Measurements from ENCODE around the gene PNO1. TPM values are rescaled to one million over a fixed set of nuclear protein-coding genes. Genes with fewer than 3 reads are reported as not detected.
"Not testable (repeated sequence)": the region's sequence is repeated elsewhere in the genome, so short reads cannot be mapped to it uniquely, and the experiment has no call there.

Gene PNO1
- 26.4 and 28.8 TPM in 2 replicates for total RNA-seq (2014; rRNA removed; shearing (Covaris generic))

DNA sequence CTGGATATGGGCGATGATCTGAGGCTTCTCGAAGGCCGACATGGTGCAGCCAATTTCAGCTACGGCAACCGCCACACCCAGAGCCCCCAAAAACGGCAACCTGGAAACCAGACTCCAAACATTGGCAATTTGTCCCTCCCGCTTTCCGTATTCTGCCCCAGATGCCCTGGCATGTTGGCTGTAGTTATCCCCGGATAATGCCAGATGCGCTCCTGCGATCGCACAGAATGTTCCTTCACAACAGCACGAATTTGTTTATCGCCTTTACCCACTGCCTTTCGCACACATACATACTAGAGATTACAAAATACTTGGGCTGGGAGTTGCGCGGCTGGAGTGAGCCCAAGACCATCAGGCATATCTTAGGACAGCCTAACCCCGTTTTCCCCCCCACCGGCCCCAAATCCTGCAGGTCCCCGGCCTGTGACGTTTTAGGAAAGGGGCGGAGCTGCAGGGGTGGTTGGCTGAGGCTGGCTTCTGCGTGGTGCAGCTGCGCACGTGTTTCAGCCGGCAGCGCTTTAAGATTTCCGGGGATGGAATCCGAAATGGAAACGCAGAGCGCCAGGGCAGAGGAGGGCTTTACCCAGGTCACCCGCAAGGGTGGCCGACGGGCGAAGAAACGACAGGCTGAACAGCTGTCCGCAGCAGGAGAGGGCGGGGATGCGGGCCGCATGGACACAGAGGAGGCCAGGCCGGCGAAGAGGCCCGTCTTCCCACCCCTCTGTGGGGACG, at the start of gene PNO1:
TSS of gene PNO1 (plus strand) at position 487 of the 732 bp plus-strand sequence. CDS start at position 534, 47 bp downstream.
- DNase-seq (ENCODE audit: low spot score) = peak; percentile 87

- DNase-seq (ENCODE audit: low spot score) = no peak
Observed at GRCh38 chr2:68108120-68108519, 49.6 kb upstream of the PNO1 start.

- DNase-seq (ENCODE audit: low spot score) = no peak
Observed at GRCh38 chr2:68110102-68110501, 47.6 kb upstream of the PNO1 start.

DNA sequence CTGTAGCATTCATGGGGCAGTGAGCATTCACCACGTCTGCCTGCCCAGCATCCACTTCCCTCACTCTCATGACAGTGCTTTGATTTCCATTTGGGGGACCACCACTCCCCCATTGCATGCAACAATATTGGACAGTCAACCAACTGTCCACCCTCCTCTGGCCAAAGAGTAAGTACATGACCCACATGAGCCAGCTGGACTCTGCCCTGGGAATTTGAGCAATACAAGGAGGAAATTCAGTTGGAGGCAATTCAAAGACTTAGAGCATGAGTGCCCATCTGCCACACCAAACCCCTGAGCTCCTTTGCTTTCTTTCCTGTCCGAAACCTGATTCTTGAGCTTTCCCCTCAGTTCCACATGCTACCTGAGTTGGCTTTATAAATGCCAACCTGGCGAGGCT, 41.7 kb upstream of the PNO1 start:
- DNase-seq (ENCODE audit: low spot score) = no peak

DNA sequence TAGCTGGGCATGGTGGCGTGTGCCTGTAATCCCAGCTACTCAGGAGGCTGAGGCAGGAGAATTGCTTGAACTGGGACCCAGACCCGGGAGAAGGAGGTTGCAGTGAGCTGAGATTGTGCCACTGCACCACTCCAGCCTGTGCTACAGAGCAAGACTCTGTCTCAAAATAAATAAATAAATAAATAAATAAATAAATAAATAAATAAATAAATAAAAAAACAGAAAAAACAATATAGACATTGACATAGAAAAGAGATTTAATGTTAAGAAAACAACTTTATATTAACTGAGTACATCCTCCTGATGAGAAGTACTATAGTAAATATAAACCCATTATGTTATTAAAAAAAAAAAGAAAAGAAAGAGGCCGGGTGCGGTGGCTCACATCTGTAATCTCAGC, 39.8 kb upstream of the PNO1 start:
- not testable (repeated sequence) for DNase-seq (ENCODE audit: low spot score)

DNA sequence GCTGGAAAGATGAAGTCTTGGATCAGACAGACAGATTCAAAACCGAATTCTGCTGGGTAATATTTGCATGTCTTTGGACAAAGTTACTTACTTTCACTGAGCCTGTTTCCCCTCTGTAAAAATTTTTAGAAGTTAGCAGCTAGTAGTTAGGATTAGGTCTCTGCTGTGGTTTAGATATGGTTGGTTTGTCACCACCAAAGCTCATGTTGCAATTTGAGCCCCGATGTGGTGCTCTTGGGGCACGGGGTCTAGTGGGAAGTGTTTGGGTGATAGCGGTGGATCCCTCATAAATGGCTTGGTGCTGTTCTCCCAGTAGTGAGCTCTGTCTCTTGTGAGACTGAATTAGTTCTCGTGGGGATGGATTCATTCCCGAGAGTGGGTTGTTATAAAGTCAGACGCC, 38.9 kb upstream of the PNO1 start:
- DNase-seq (ENCODE audit: low spot score) = no peak

DNA sequence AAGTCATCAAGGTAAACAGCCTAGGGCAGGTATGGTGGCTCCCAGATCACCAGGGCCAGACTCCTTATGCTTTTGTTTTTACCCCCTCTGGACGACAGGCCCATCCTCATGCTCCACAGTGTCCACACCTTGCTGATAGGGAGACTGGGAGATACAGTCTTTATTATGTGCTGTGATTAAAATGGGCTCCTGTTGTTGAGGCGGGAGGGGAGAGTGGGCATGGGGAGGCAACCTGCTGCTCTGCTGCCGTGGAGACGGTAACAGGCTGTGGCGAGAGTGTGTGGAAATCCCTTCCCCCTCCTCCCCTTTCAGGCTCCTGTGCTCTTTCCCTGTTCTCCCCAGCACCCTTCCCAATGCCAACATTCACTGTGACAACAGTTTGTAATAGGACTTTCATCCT, 38.2 kb upstream of the PNO1 start:
- DNase-seq (ENCODE audit: low spot score) = no peak

DNA sequence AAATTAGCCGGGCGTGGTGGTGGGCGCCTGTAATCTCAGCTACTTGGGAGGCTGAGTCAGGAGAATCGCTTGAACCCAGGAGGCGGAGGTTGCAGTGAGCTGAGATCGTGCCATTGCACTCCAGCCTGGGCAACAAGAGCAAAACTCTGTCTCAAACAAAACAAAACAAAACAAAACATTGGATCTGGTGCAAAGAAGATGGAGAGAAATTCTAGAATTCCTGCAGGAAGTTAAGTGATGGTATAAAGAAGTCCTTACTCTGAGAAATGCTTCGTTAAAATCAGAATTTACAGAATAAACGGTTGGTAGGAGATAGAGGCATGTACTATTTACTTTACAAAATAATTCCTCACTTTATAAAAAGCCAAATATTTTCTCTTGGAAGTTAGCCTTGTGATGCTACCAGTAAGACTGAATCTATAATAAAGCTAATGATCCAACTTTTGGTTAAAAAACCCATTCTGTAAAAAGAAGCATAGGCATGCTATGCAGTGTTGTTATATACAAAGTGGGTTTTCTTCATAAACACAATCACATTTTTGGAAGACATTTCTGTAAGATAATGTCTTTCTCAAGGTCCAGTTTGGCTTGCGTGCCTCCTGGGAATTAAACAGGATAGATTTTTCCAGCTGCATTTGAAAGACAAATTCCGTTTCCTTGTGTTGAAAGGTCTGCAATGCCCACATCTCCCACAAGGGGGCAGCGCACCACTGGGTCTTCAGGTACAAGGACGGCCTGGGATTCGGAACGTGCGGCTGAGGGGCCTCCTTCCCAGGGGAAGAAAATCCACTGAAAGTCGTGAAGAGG, 35.6 kb upstream of the PNO1 start:
- peak; percentile 75 for DNase-seq (ENCODE audit: low spot score)

- DNase-seq (ENCODE audit: low spot score) = no peak
Observed at GRCh38 chr2:68122680-68122964, 35.1 kb upstream of the PNO1 start.

DNA sequence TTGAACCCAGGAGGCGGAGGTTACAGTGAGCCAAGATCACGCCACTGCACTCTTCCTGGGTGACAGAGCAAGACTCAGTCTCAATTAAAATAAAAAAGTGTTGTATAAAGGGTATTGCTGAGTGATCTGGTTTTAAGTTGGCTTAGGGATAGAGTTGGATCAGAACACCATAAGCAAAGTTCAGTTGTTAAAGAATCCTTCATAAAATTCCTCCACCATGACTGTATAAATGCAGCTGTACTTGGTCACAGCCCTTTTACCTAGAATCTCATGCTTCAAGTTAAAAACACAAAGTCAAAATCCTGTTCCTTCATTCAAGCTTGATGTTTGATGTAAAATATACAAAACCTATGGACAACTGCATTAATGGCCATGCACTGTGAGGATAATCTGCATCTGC, 33.4 kb upstream of the PNO1 start:
- DNase-seq (ENCODE audit: low spot score) = no peak

GRCh38 chr2:68125821-68126220, 31.9 kb upstream of the PNO1 start:
- DNase-seq (ENCODE audit: low spot score) = no peak

DNA sequence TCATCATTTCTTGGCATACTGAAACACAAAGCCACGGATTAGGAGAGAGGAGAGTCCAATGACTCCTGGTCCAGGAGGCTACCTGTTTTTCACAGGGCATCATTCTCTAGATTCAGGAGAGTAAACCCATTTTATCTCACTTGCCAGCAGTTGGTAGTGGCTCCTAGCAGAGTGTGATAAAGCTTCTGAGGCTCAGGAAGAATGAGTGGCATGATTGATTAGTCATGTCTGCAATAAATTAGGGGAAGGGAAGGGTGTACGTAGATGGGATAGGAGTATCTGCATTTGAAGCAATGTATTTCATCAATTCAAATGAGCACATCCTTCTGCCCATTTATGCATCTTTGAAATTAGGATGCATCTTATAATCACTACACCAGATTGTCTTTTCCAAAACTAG, 31.1 kb upstream of the PNO1 start:
- DNase-seq (ENCODE audit: low spot score) = no peak

- no peak for DNase-seq (ENCODE audit: low spot score)
Observed at GRCh38 chr2:68127358-68128242, 30.1 kb upstream of the PNO1 start.

DNA sequence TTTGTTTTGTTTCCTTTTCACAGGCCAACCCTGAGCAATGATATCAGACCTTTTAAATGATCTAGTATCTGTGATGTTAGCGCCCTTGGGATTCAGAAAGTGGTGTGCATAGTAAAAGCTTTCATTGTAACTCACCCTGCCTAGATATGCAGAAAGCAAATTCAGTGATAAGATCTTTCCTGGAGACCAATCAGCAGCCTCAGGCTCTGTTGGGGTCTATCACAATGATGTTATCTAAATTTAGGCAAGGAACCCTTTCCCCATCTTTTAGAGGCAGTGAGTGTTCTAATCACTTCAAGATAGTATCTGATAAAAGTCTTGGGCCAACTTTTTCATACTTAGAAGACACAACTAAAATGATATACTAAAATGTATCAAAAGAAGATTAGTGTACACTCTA, 23.6 kb upstream of the PNO1 start:
- no peak for DNase-seq (ENCODE audit: low spot score)

DNA sequence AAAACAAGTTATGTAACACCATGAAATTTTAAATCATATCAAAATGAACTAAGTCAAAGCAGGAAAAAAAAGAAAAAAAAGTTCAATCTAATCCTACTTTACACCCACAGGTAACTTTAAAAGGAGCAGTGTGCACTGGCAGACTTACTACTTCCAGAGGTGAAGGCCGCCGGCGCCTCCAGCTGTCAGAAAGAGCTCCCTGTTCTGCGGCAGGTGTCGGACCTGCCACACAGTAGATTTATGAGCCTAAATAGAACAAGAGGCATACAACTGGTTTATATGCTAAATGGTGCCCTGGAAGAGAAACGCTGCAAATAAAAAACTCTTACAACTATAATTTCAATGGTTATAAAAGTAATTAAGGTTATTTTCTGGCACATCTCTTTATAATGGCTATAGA, 23.1 kb upstream of the PNO1 start:
- DNase-seq (ENCODE audit: low spot score) = no peak

GRCh38 chr2:68135448-68136320, 22.0 kb upstream of the PNO1 start:
- DNase-seq (ENCODE audit: low spot score) = no peak

- DNase-seq (ENCODE audit: low spot score) = no peak
Observed at GRCh38 chr2:68141875-68142274, 15.8 kb upstream of the PNO1 start.

DNA sequence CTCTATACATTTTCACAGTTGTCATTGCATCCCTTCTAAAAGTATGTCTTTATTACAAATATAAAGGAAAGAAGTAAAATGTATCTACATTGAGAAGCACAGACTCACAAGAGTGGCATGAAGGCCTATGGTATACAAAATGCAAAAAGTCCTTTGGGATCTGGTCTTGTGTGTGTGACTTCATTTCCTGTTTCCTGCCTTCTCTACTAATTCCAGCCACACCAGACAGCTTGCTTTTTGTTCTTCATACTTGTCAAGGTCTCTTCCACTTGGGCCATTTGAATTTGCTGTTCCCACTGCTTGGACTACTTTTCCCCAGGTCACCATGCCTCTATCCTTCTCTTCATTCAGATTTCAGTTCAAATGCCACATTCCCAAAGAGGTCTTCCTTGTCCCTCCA, 6.7 kb upstream of the PNO1 start:
- DNase-seq (ENCODE audit: low spot score) = no peak

GRCh38 chr2:68152681-68153347, 4.9 kb upstream of the PNO1 start:
- no peak for DNase-seq (ENCODE audit: low spot score)

- no peak for DNase-seq (ENCODE audit: low spot score)
Observed at GRCh38 chr2:68155618-68156017, 2.1 kb upstream of the PNO1 start.

DNA sequence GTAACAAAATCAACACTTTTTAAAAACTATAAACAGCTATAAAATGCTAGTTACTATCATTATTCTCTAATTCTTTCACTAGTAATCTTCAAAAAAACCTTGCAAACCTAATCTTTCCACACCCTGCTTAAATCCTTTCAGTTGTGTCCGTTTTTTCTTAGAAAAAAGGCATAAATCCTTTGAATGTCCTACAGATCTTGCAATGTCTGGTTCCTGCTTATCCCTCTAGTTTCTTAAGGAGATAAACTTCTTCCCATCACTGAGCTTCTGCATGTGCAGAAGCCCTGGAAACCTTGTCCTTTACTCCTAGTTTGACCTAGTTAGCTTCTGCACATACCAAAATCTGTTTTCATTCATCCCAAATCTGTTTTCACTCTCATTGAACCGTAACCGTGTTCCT, 1.3 kb upstream of the PNO1 start:
- no peak for DNase-seq (ENCODE audit: low spot score)

Data from H4 (cell line).